HepG2 (cell line): Measurements from ENCODE around the gene ARID5B. TPM values are rescaled to one million over a fixed set of nuclear protein-coding genes. Genes with fewer than 3 reads are reported as not detected.
A peak's percentile ranks its signal among the peaks of the same experiment; 100 is the strongest.

Source experiments
- ATAC-seq: fragments of 200-7000 bp; cut with Tn5 transposase; 3 replicates; pipeline ENCODE4 v1.9.1; 2020; ENCODE audit warnings: mild to moderate bottlenecking, moderate library complexity
- BruUV-seq: library from RNA; stranded (reverse); fragments of 400-500 nt; replicated peaks from 2 replicates; lab custom pipeline; 2021; lab: Mats Ljungman, UMichigan
- CTCF ChIA-PET: fragments of 300-600 bp; formaldehyde crosslinking; extraction: SDS; loops from one replicate; lab custom pipeline; 2021; ENCODE audit warnings: low total read pairs, inconsistent platforms, low intra/inter-chr PET ratio; lab: Yijun Ruan, JAX
- POLR2A ChIA-PET: fragments of 350-600 bp; sonication (Branson Sonifier 250); formaldehyde crosslinking; loops from one replicate; lab custom pipeline; 2020; ENCODE audit warnings: antibody characterized with exemption, inconsistent platforms; lab: Yijun Ruan, JAX
- DNase-seq: peaks from one replicate; pipeline ENCODE4 v3.0.0-alpha.2; 2015; ENCODE audit warnings: low spot score
- FAIRE-seq: peaks from 3 replicates; lab custom pipeline; 2011; peaks lifted over from hg19 to GRCh38; lab: Jason Lieb, UNC
- H2AFZ ChIP-seq: one replicate; pipeline ENCODE4 v1.6.1; 2011; ENCODE audit warnings: low read length, inconsistent platforms
- H3K27ac ChIP-seq: fragments of 300-600 bp; 3 replicates; pipeline ENCODE4 v1.8.0; 2011; ENCODE audit warnings: mixed run types, mild to moderate bottlenecking, mixed read lengths, low read length, inconsistent platforms; ENCODE audit not compliant: insufficient read depth; ENCODE audit errors: extremely low read length
- H3K27me3 ChIP-seq, 2 experiments: fragments of 200-600 bp in 1 of 2; 2 replicates in 1 of 2; 3 replicates in 1 of 2; pipeline versions ENCODE4 v1.6.0 to v1.8.0; 2011; ENCODE audit warnings: low read length in 2 of 2, mild to moderate bottlenecking in 2 of 2, moderate library complexity in 2 of 2, inconsistent platforms in 1 of 2; ENCODE audit not compliant: insufficient read depth in 2 of 2, control insufficient read depth in 1 of 2
- H3K36me3 ChIP-seq, 2 experiments: fragments of 200-600 bp in 1 of 2; replicated peaks in 1 of 2; 2 replicates in 1 of 2; 3 replicates in 1 of 2; pipeline versions ENCODE4 v1.5.1 to v1.8.0; 2011; ENCODE audit warnings: low read length in 2 of 2, inconsistent platforms in 1 of 2; ENCODE audit not compliant: insufficient read depth in 2 of 2, control insufficient read depth in 1 of 2
- H3K4me1 ChIP-seq: 2 replicates; pipeline ENCODE4 v1.5.1; 2012; ENCODE audit warnings: low read length, inconsistent platforms; ENCODE audit not compliant: insufficient read depth
- H3K4me2 ChIP-seq: 2 replicates; pipeline ENCODE4 v1.6.0; 2011; ENCODE audit warnings: low read depth, low read length, inconsistent platforms
- H3K4me3 ChIP-seq, 3 experiments: fragments of 200-600 bp in 1 of 3; sonication (generic), shearing (Covaris generic) in 1 of 3; replicated peaks in 1 of 3; 2 replicates each; pipeline ENCODE4 v1.5.1; 2011 to 2016; ENCODE audit warnings: low read length in 3 of 3, inconsistent platforms in 2 of 3, low read depth in 2 of 3, mild to moderate bottlenecking in 2 of 3, control low read depth in 1 of 3, mixed read lengths in 1 of 3; ENCODE audit not compliant: insufficient read depth in 1 of 3
- H3K79me2 ChIP-seq: one replicate; pipeline ENCODE4 v1.6.1; 2011; ENCODE audit warnings: low read length, inconsistent platforms; ENCODE audit not compliant: insufficient read depth
- H3K9ac ChIP-seq: 2 replicates; pipeline ENCODE4 v1.6.0; 2011; ENCODE audit warnings: mild to moderate bottlenecking, low read depth, low read length, inconsistent platforms; ENCODE audit not compliant: insufficient read depth
- H3K9me3 ChIP-seq: 2 replicates; pipeline ENCODE4 v1.5.1; 2012; ENCODE audit warnings: mild to moderate bottlenecking, low read length
- H4K20me1 ChIP-seq: 2 replicates; pipeline ENCODE4 v1.6.0; 2011; ENCODE audit warnings: inconsistent platforms, mild to moderate bottlenecking, low read length, moderate library complexity; ENCODE audit not compliant: insufficient read depth
- CENPT ChIP-seq: sonication (generic); formaldehyde crosslinking; IDR thresholded peaks from 2 replicates; pipeline ENCODE4 v1.8.0; 2022; ENCODE audit warnings: low read depth, mild to moderate bottlenecking, moderate library complexity, missing genetic modification reagents
- EZH2 ChIP-seq: conservative IDR thresholded peaks from 2 replicates; pipeline ENCODE4 v1.6.1; 2012; ENCODE audit warnings: mild to moderate bottlenecking, low read depth, low read length, moderate library complexity
- FOSL2 ChIP-seq: sonication (generic); formaldehyde crosslinking; IDR thresholded peaks from 2 replicates; pipeline ENCODE4 v1.4.0; 2020; ENCODE audit warnings: missing genetic modification reagents
- NAIF1 ChIP-seq: sonication (generic); formaldehyde crosslinking; IDR thresholded peaks from 2 replicates; pipeline ENCODE4 v1.5.0; 2020; ENCODE audit warnings: mild to moderate bottlenecking, missing genetic modification reagents, borderline replicate concordance
- NKX3-1 ChIP-seq: sonication (generic); formaldehyde crosslinking; IDR thresholded peaks from 2 replicates; pipeline ENCODE4 v1.5.0; 2020; ENCODE audit warnings: missing genetic modification reagents
- PAWR ChIP-seq: sonication (generic); formaldehyde crosslinking; IDR thresholded peaks from 2 replicates; pipeline ENCODE4 v1.4.0; 2020; ENCODE audit warnings: missing genetic modification reagents, mild to moderate bottlenecking, borderline replicate concordance
- SIX4 ChIP-seq: sonication (generic); formaldehyde crosslinking; IDR thresholded peaks from 2 replicates; pipeline ENCODE4 v1.4.0; 2020; ENCODE audit warnings: missing genetic modification reagents
- SMAD1 ChIP-seq: sonication (generic); formaldehyde crosslinking; IDR thresholded peaks from 2 replicates; pipeline ENCODE4 v1.4.0; 2020; ENCODE audit warnings: missing genetic modification reagents, low read depth, mild to moderate bottlenecking, borderline replicate concordance
- TAF1 ChIP-seq: sonication (generic); formaldehyde crosslinking; IDR thresholded peaks from 2 replicates; pipeline ENCODE4 v1.4.0; 2020; ENCODE audit warnings: missing genetic modification reagents
- TSC22D2 ChIP-seq: sonication (generic); formaldehyde crosslinking; IDR thresholded peaks from 2 replicates; pipeline ENCODE4 v1.5.1; 2020; ENCODE audit warnings: missing genetic modification reagents, mild to moderate bottlenecking, borderline replicate concordance
- ZNF282 ChIP-seq: fragments of 450-650 bp; IDR thresholded peaks from 2 replicates; pipeline ENCODE4 v1.6.1; 2018; ENCODE audit not compliant: partially characterized antibody
- ZNF510 ChIP-seq: sonication (generic); formaldehyde crosslinking; IDR thresholded peaks from 2 replicates; pipeline ENCODE4 v1.4.0; 2020; ENCODE audit warnings: low read depth, mild to moderate bottlenecking, missing genetic modification reagents
- ZNF761 ChIP-seq: sonication (generic); formaldehyde crosslinking; conservative IDR thresholded peaks from 2 replicates; pipeline ENCODE4 v1.4.0; 2020; ENCODE audit warnings: mild to moderate bottlenecking, missing genetic modification reagents
- ZSCAN29 ChIP-seq: sonication (generic); formaldehyde crosslinking; conservative IDR thresholded peaks from 2 replicates; pipeline ENCODE4 v1.4.0; 2020; ENCODE audit warnings: mild to moderate bottlenecking, missing genetic modification reagents
- ZSCAN31 ChIP-seq: sonication (generic); formaldehyde crosslinking; IDR thresholded peaks from 2 replicates; pipeline ENCODE4 v1.5.0; 2020; ENCODE audit warnings: low read depth, mild to moderate bottlenecking, missing genetic modification reagents
- WGBS: methylation state at CpG from one replicate; pipeline ENCODE4 v1.1.6; 2017; ENCODE audit warnings: low lambda C conversion rate; 5-methylcytosine and 5-hydroxymethylcytosine counted together
- in situ Hi-C: cut with HindIII; loops from 2 replicates; pipeline ENCODE4 v1.10.0; 2017; ENCODE audit warnings: low pct_unique_long_range_greater_than_20kb; ENCODE audit not compliant: extremely low pct_ligation_motif_present
- intact Hi-C: fragments of 100-400 bp; cut with micrococcal nuclease; formaldehyde crosslinking; loops from one replicate; pipeline ENCODE4 v1.10.0; 2022; ENCODE audit not compliant: unreplicated experiment
- polyA plus RNA-seq, 8 experiments: library from polyadenylated mRNA; depleted of rRNA in 3 of 8; stranded (reverse) in 7 of 8; unstranded in 1 of 8; fragments of >200 nt; fragmentation: Illumina TruSeq in 4 of 8; extraction: Trizol in 4 of 8; gene quantifications; 2 replicates each; pipeline versions ENCODE4 v1.2.1 to v1.2.3, GENCODE V29; 2011 to 2016; ENCODE audit warnings: low read depth in 4 of 8, missing spikeins in 1 of 8, mixed read lengths in 1 of 8; ENCODE audit not compliant: insufficient read depth in 1 of 8
- total RNA-seq, 5 experiments: library from RNA; depleted of rRNA; stranded (reverse); fragments of >200 nt; fragmentation: Illumina TruSeq; extraction: Trizol; gene quantifications; 2 replicates each; pipeline ENCODE4 v1.2.3, GENCODE V29; 2016; ENCODE audit warnings: low read depth in 1 of 5
- TF ChIP-seq, protein P1 (sequence below): sonication (generic); formaldehyde crosslinking; IDR thresholded peaks from 2 replicates; pipeline ENCODE4 v1.4.0; 2020; ENCODE audit warnings: mild to moderate bottlenecking, low read depth, missing genetic modification reagents
- TF ChIP-seq, protein P2 (sequence below): sonication (generic); formaldehyde crosslinking; IDR thresholded peaks from 2 replicates; pipeline ENCODE4 v1.5.1; 2020; ENCODE audit warnings: missing genetic modification reagents, mild to moderate bottlenecking, borderline replicate concordance
- TF ChIP-seq, protein P3 (sequence below): sonication (generic); formaldehyde crosslinking; IDR thresholded peaks from 2 replicates; pipeline ENCODE4 v1.4.0; 2020; ENCODE audit warnings: mild to moderate bottlenecking, missing genetic modification reagents

The ARID5B gene
- total and polyA plus RNA-seq, 2 of the 13 experiments (the other 11 are each of a cell fraction or from before 2014, with no cell fraction given) = 6.2 to 21.1 TPM

DNA sequence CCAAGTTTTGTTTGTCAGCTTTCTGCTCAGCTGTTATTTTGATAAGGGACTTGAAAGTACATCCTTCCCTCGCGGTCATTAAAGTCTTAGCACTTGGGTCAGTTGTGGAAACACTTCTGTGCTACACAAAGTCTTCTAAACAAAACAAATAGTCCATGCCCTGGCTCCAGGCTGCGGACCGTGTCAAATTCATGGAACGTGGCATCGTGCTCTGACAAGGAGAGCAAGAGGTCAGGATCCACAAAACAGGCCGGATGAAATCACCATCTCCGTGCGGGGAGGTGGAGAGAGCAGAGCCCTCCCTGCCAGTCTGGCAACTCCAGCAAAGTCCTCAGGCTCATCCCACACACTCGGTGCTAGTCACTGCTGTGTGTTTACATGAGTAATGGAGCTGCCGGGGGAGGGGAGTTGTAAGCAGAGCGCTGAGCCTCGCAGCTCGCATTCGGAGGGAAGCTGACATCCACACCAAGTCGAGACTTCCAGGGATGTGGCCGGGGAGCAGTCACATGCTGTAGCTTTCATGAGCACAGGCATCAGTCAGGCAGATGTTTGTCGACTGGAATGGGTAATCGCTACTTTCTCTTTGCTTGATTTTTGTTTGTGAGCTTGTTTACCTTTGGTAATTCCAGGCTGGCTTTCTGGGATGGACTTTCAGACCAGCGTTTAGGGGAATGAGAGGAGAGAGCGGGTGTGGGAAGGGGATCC is 147.6 kb downstream of the ARID5B start:
- Histone ChIP-seq H3K27ac (peak overlapping the region; percentile 89), H3K4me1 (peaks cover 86% of the 10 kb centered on the region), H3K36me3 (peaks cover 14 to 16% of the 10 kb centered on the region in 2 experiments), H3K4me3 (peak overlapping the region; percentile 69 to 81 (median 71)), H2AFZ (no peak overlapping the region), H3K27me3 (no peaks in the 10 kb centered on the region; a peak in 1 of 5 replicates), H3K79me2 (peaks cover 66% of the 10 kb centered on the region), H3K9ac (peak overlapping the region; percentile 90), H3K9me3 (no peaks in the 10 kb centered on the region), H4K20me1 (0 out of 2 replicates have a peak, but pooled peaks cover 3% of the 10 kb centered on the region), H3K4me2 (peak overlapping the region; percentile 81)
- intact Hi-C loops = loop anchor here (1.0 to 5.0 kb wide), 4 partner anchors 34 to 133 kb away; no protein-coding TSS in a partner anchor
- BruUV-seq = no TSS peak
- ATAC-seq = peak; percentile 96
- 1% methylated on average over 20 of the region's 21 CpGs for WGBS
- POLR2A ChIA-PET = interaction anchor here (0.8 to 7.9 kb wide), 21 partner anchors 10 to 220 kb away, joined by 3 to 156 read pairs (median 6); partner anchors contain the start of genes ARID5B and RTKN2
- DNase-seq = peak; percentile 94
- CTCF ChIA-PET = no interaction called here
- in situ Hi-C loops = loop anchor here (5.0 to 10.0 kb wide), 3 partner anchors 48 to 196 kb away; partner anchors contain the start of gene ARID5B
- FAIRE-seq = peak; percentile 61
- TF ChIP-seq FOSL2 (CRISPR knock-in tag) (peak; percentile 84), ZSCAN31 (peak; percentile 89), ZSCAN29 (CRISPR knock-in tag) (peak; percentile 97), NAIF1 (CRISPR knock-in tag) (no peak), ZNF510 (CRISPR knock-in tag) (peak; percentile 80; the same call in 1 of the 2 replicates), SMAD1 (peak; percentile 70; the same call in 1 of the 2 replicates), ZNF282 (no peak), NKX3-1 (CRISPR knock-in tag) (0 out of 2 replicates have a peak, but pooled peaks have one; percentile 49), SIX4 (CRISPR knock-in tag) (no peak), PAWR (CRISPR knock-in tag) (peak; percentile 55; the same call in 1 of the 2 replicates), TSC22D2 (CRISPR knock-in tag) (peak; percentile 63; the same call in 1 of the 2 replicates), EZH2 (no peak), ZNF761 (CRISPR knock-in tag) (0 out of 2 replicates have a peak, but pooled peaks have one; percentile 44), TAF1 (CRISPR knock-in tag) (peak; percentile 81), CENPT (CRISPR knock-in tag) (no peak)
- TF ChIP-seq, protein P1, sequence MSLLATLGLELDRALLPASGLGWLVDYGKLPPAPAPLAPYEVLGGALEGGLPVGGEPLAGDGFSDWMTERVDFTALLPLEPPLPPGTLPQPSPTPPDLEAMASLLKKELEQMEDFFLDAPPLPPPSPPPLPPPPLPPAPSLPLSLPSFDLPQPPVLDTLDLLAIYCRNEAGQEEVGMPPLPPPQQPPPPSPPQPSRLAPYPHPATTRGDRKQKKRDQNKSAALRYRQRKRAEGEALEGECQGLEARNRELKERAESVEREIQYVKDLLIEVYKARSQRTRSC = 0 out of 2 replicates have a peak, but pooled peaks have one; percentile 77
- TF ChIP-seq, protein P2, sequence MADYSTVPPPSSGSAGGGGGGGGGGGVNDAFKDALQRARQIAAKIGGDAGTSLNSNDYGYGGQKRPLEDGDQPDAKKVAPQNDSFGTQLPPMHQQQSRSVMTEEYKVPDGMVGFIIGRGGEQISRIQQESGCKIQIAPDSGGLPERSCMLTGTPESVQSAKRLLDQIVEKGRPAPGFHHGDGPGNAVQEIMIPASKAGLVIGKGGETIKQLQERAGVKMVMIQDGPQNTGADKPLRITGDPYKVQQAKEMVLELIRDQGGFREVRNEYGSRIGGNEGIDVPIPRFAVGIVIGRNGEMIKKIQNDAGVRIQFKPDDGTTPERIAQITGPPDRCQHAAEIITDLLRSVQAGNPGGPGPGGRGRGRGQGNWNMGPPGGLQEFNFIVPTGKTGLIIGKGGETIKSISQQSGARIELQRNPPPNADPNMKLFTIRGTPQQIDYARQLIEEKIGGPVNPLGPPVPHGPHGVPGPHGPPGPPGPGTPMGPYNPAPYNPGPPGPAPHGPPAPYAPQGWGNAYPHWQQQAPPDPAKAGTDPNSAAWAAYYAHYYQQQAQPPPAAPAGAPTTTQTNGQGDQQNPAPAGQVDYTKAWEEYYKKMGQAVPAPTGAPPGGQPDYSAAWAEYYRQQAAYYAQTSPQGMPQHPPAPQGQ (CRISPR knock-in tag) = no peak
- TF ChIP-seq, protein P3, sequence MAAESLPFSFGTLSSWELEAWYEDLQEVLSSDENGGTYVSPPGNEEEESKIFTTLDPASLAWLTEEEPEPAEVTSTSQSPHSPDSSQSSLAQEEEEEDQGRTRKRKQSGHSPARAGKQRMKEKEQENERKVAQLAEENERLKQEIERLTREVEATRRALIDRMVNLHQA (CRISPR knock-in tag) = no peak
